Fibroblast of the conjunctiva (primary cell): ENCODE results near the gene YAP1.

Experiments
- DNase-seq: peaks from one replicate; pipeline ENCODE4 v3.0.0-alpha.2; 2010; ENCODE audit warnings: low read depth

Gene YAP1

GRCh38 chr11:102117472-102118113 is 7.3 kb downstream of the YAP1 start:
- DNase-seq = no peak

GRCh38 chr11:102118937-102119336 is 8.7 kb downstream of the YAP1 start:
- no peak for DNase-seq

GRCh38 chr11:102119997-102120396 is 9.8 kb downstream of the YAP1 start:
- no peak for DNase-seq

- DNase-seq = no peak
Observed at GRCh38 chr11:102120437-102120973, 10.3 kb downstream of the YAP1 start.

GRCh38 chr11:102121329-102121728 is 11.1 kb downstream of the YAP1 start:
- no peak for DNase-seq

GRCh38 chr11:102134597-102134996 is 24.4 kb downstream of the YAP1 start:
- DNase-seq = no peak

DNA sequence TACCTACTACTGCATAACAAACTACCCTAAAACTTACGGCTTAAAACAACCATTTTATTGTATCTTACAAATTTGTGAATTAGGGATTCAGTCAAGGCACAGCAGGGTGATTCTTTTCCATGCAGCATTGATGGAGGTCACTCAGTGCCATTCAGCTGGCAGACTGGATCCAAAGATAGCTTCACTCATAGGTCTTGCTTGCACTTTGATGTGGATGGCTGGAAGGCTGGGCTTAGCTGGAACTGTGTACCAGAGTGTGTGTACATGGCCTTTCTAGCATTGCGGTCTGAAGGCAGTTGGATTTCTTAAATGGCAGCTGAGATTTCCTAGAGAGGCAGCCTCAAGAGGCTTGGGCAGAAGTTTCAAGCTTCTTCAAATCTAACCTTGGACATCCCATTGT is 25.0 kb downstream of the YAP1 start:
- no peak for DNase-seq

- no peak for DNase-seq
Observed at GRCh38 chr11:102138223-102138622, 28.0 kb downstream of the YAP1 start.

DNA sequence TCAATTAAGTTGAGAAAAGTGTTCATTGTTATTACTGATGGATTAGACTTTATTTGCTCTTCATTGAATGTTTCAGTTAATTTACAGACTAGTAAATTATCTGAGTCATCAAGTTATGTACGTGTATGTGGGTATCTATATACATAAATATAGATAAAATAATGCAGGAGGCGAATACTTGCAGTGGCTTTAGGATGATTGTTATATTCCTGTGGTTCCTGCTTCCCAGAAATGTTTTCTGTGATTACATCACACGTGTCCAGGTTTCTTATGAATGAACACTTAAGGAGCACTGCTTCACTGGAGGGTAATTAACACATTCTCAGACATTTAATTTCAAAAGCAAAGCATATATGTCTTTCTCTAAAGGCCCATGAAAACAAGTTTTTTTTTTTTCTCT is 28.4 kb downstream of the YAP1 start:
- DNase-seq = no peak

DNA sequence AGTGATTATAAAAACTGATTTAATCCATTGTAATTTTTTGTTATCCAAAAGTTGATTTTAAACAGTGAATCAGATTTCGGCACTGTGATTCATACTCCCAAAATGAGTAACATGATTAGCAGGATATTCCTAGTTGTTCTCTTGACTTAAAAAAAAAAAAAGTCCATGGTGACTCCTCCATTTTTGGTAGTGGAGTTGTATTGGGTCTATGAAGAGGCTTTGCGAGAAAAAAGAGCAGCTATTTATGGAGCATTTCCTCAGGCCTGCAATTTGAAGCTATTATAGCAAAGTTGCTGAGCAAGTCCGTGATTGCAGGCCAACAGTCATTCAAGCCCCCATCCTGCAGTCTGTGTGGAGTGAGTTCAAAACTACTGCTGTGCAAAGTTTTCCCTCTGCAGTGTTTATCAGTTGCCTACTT is 28.8 kb downstream of the YAP1 start:
- no peak for DNase-seq

DNA sequence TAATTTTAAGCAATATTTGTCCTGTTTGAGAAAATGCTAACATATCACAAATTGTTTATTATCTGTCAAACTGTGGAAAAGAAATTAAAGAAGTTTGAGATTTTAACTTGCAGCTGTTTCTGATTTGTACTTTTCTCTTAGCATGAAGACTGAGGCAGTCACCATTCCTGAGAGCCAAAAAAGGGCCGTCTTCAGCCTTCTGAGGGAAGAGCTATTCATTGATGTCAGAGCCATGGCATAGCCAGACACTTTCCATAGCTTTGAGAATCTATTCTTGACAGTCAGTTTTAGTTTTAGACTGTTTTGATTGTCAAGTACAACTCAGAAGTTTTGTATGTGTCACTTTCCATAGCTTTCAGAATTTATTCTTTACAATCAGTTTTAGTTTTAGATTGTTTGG is 32.1 kb downstream of the YAP1 start:
- DNase-seq = no peak

DNA sequence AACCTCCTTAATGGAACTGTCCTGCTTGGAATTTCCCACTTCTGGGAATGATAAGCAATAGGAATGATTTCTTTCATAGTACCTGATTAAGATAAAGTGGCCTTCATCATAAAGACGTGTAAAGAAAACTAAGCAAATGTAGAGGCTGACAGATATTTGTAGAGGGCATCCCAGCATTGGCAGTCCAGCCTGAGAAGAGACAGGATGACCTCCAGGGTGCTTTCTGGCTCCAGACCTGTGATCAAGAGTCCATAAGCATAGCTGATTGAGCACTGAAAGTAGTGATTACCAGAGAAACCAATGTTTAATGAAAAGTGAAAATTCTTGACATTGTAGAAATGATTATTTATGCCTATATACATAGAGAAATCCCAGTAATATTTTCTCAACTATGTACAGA is 33.6 kb downstream of the YAP1 start:
- no peak for DNase-seq

GRCh38 chr11:102144357-102145355 is 34.4 kb downstream of the YAP1 start:
- peak; percentile 78 for DNase-seq

- DNase-seq = no peak
Observed at GRCh38 chr11:102147015-102147414, 36.8 kb downstream of the YAP1 start.

GRCh38 chr11:102147632-102148031 is 37.4 kb downstream of the YAP1 start:
- no peak for DNase-seq

- no peak for DNase-seq
Observed at GRCh38 chr11:102148059-102148458, 37.8 kb downstream of the YAP1 start.

- DNase-seq = no peak
Observed at GRCh38 chr11:102151784-102152525, 41.7 kb downstream of the YAP1 start.

DNA sequence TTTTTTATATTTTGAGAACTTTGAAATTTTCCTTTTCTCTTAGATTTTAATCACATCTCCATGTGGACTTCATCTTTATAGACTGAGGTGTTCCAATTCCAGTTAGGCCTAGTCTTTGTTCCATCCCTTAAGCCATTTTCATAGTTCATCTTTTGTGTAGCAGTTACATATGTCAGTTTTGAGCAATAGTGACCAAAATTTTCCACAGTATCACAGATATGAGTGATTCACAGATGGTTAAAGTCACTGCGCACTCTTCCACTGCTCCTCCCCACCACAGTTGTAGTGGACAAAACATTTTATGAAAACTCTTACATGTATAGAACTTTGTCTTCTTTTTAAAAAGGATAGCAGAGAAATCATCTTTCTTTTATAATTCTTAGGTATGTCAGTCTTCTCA is 42.8 kb downstream of the YAP1 start:
- DNase-seq = no peak

DNA sequence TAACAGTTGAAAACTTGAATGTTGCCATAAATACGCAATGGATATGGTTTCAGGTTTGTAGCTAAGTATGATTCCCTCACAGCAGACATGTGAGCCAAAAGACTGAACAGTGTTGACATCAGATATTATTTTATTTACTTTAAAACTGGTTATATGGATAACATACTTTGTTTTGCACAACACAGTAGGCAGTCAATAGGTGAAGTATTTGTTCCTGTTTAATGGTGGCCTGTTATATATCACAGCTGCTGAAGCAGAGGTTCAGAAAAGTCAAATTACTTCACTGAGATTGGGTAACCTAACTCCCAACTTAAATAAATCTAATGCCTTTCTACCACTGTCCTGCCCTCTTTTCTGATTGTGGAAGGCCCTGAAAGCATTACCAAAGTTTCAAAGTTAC is 44.6 kb downstream of the YAP1 start:
- DNase-seq = no peak

DNA sequence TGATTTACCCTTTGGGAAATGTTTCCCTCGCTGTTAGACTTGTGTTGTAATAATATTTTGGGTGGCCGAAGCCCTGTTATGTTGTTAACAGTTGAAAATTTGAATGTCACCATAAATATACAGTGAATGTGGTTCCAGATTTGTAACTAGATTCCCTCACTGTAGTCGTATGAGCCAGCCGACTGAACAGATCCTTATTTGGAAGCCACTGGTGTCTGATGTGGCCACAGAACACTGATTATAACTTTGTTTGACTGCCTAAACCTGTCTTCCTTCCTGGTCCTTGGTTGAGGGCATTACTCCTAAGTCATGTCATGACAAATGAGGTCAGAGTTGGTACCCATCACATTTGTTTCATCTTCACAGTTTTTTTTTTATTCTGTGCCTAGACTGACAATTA is 45.4 kb downstream of the YAP1 start:
- DNase-seq = no peak

DNA sequence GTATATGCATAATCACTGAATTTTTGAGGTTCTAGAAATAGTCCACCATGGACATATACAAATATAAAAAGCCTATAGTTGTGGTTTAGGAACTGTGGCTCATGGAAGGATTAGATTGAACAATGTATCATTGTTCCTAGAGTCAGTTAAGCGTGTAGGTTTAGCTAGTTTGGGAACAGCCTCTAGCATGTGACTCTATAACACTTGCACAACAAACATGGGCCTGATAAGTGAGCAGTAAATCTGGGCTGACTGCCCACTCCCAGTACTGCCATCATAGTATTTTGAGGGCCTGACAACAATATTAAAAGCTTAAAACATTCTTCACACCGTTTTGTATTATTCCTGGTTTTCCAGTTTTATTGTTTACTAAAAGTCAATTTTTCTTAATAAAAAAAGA is 47.0 kb downstream of the YAP1 start:
- DNase-seq = peak; percentile 62

DNA sequence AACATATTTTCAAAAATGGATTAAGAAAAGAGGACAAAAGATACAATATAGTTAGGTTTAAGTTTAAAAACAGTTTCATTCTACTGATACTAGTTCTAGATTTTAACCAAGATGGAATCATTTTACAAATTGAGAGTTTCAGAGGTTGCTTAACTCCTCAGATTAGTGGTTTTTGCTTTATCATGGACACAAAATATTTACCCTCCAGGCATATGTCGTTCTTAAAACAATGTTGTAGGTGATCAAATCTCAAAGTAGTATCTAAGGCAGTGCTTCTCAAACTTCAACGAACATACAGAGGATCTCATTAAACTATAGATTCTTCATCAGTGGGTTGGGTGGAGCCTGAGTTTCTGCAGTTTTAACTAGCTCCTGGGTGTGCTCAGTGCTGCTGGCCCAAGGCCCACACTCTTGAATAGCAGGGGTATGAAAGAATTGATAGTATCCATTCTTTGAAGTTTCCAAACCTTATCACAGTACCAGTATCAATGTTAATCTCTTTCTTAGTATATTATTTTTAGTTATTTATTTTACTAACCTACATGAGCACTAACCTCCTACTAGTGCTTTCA is 48.0 kb downstream of the YAP1 start:
- no peak for DNase-seq
